SK-N-SH (cell line): Measurements from ENCODE around the gene ACACB. TPM values are rescaled to one million over a fixed set of nuclear protein-coding genes. Genes with fewer than 3 reads are reported as not detected.

ENCODE experiments used
- CTCF ChIA-PET: fragments of 300-600, 350-600 bp; formaldehyde crosslinking; extraction: SDS; loops from one replicate; lab custom pipeline; 2021; lab: Yijun Ruan, JAX
- POLR2A ChIA-PET: fragments of 350-600 bp; sonication (Branson Sonifier 250); formaldehyde crosslinking; extraction: SDS; loops from one replicate; lab custom pipeline; 2020; ENCODE audit warnings: antibody characterized with exemption, inconsistent platforms; lab: Yijun Ruan, JAX
- DNase-seq: peaks from one replicate; pipeline ENCODE4 v3.0.0; 2012
- H2AFZ ChIP-seq: fragments of 200-600 bp; sonication (generic); 2 replicates; pipeline ENCODE4 v1.8.1; 2016; ENCODE audit warnings: antibody characterized with exemption, mild to moderate bottlenecking, low read depth
- H3F3A ChIP-seq: fragments of 200-600 bp; sonication (generic); replicated peaks from 2 replicates; pipeline ENCODE3; 2016; ENCODE audit warnings: antibody characterized with exemption, mild to moderate bottlenecking; ENCODE audit not compliant: insufficient read depth
- H3K27ac ChIP-seq, 2 experiments: fragments of 200-500 bp in 1 of 2; fragments of 200-600 bp in 1 of 2; sonication (Bioruptor generic) in 1 of 2; sonication (generic), shearing (Covaris generic) in 1 of 2; 2 replicates each; pipeline versions ENCODE4 v1.5.1 to v1.6.1; 2014 to 2016; ENCODE audit warnings: low read depth in 2 of 2, inconsistent platforms in 1 of 2, low read length in 1 of 2, mild to moderate bottlenecking in 1 of 2, mixed read lengths in 1 of 2
- H3K27me3 ChIP-seq: fragments of 200-600 bp; sonication (generic), shearing (Covaris generic); 2 replicates; pipeline ENCODE4 v1.6.1; 2016; ENCODE audit warnings: mixed run types; ENCODE audit not compliant: insufficient read depth
- H3K36me3 ChIP-seq, 2 experiments: fragments of 200-500 bp in 1 of 2; fragments of 200-600 bp in 1 of 2; sonication (Bioruptor generic) in 1 of 2; sonication (generic) in 1 of 2; replicated peaks in 1 of 2; 2 replicates each; pipeline versions ENCODE3 to v1.5.1; 2014 to 2016; ENCODE audit warnings: low read length in 1 of 2, mild to moderate bottlenecking in 1 of 2; ENCODE audit not compliant: insufficient read depth in 2 of 2, control insufficient read depth in 1 of 2
- H3K4me1 ChIP-seq, 2 experiments: fragments of 200-500 bp in 1 of 2; fragments of 200-600 bp in 1 of 2; sonication (Bioruptor generic) in 1 of 2; sonication (generic), shearing (Covaris generic) in 1 of 2; 2 replicates each; pipeline versions ENCODE4 v1.5.1 to v1.6.1; 2014 to 2016; ENCODE audit warnings: low read depth in 1 of 2, low read length in 1 of 2, mixed run types in 1 of 2; ENCODE audit not compliant: insufficient read depth in 2 of 2, control insufficient read depth in 1 of 2
- H3K4me2 ChIP-seq: fragments of 200-600 bp; sonication (generic), shearing (Covaris generic); 2 replicates; pipeline ENCODE4 v1.6.1; 2017; ENCODE audit warnings: mixed run types
- H3K4me3 ChIP-seq, 2 experiments: fragments of 200-500 bp in 1 of 2; fragments of 200-600 bp in 1 of 2; sonication (Bioruptor generic) in 1 of 2; sonication (generic), shearing (Covaris generic) in 1 of 2; 2 replicates each; pipeline versions ENCODE4 v1.5.1 to v1.8.1; 2014 to 2016; ENCODE audit warnings: low read depth in 2 of 2, inconsistent platforms in 1 of 2, low read length in 1 of 2, mild to moderate bottlenecking in 1 of 2, mixed read lengths in 1 of 2, moderate library complexity in 1 of 2
- H3K79me2 ChIP-seq: fragments of 200-600 bp; sonication (generic); 2 replicates; pipeline ENCODE4 v1.8.1; 2017; ENCODE audit warnings: mild to moderate bottlenecking; ENCODE audit not compliant: insufficient read depth
- H3K9ac ChIP-seq: fragments of 200-600 bp; sonication (generic); 2 replicates; pipeline ENCODE4 v1.6.1; 2017; ENCODE audit warnings: mixed run types
- H3K9me2 ChIP-seq: fragments of 200-600 bp; sonication (generic); 2 replicates; pipeline ENCODE4 v1.6.1; 2017; ENCODE audit warnings: mixed run types
- H3K9me3 ChIP-seq: fragments of 200-600 bp; sonication (generic); 2 replicates; pipeline ENCODE4 v1.6.1; 2017; ENCODE audit warnings: mixed run types, mild to moderate bottlenecking, moderate library complexity
- H4K20me1 ChIP-seq: fragments of 200-600 bp; sonication (generic); 2 replicates; pipeline ENCODE4 v1.6.1; 2017; ENCODE audit warnings: mild to moderate bottlenecking, mixed run types; ENCODE audit not compliant: insufficient read depth
- CHD2 ChIP-seq: fragments of 150-350 bp; IDR thresholded peaks from 2 replicates; pipeline ENCODE4 v1.6.1; 2018; ENCODE audit warnings: low read length; ENCODE audit not compliant: partially characterized antibody
- ELF1 ChIP-seq: IDR thresholded peaks from 2 replicates; pipeline ENCODE4 v1.4.0; 2012
- EP300 ChIP-seq, 2 experiments: IDR thresholded peaks; 2 replicates each; pipeline versions ENCODE4 v1.4.0 to v1.6.1; 2012; ENCODE audit warnings: borderline replicate concordance in 1 of 2, low read depth in 1 of 2, low read length in 1 of 2
- FOSL2 ChIP-seq: IDR thresholded peaks from 2 replicates; pipeline ENCODE4 v1.4.0; 2012; ENCODE audit warnings: low read depth, mild to moderate bottlenecking, moderate library complexity, borderline replicate concordance
- FOXJ3 ChIP-seq: sonication (generic); formaldehyde crosslinking; IDR thresholded peaks from 2 replicates; pipeline ENCODE4 v1.5.1; 2020; ENCODE audit warnings: mild to moderate bottlenecking, missing genetic modification reagents
- GATA2 ChIP-seq: sonication (generic); formaldehyde crosslinking; IDR thresholded peaks from 2 replicates; pipeline ENCODE4 v1.5.0; 2020; ENCODE audit warnings: mild to moderate bottlenecking, missing genetic modification reagents
- JUND ChIP-seq: IDR thresholded peaks from 2 replicates; pipeline ENCODE4 v1.4.0; 2012
- MAX ChIP-seq: IDR thresholded peaks from 2 replicates; pipeline ENCODE4 v1.4.0; 2012; ENCODE audit warnings: low read depth
- MXI1 ChIP-seq: IDR thresholded peaks from 2 replicates; pipeline ENCODE4 v1.6.1; 2012; ENCODE audit warnings: mild to moderate bottlenecking, low read depth, low read length, improper control_type of control experiment
- NFIC ChIP-seq: IDR thresholded peaks from 2 replicates; pipeline ENCODE4 v1.4.0; 2012; ENCODE audit warnings: borderline replicate concordance
- TAF1 ChIP-seq: IDR thresholded peaks from 2 replicates; pipeline ENCODE4 v1.6.1; 2012; ENCODE audit warnings: low read depth, mild to moderate bottlenecking, low read length, moderate library complexity, borderline replicate concordance
- USF1 ChIP-seq: IDR thresholded peaks from 2 replicates; pipeline ENCODE4 v1.4.0; 2012; ENCODE audit warnings: low read depth, borderline replicate concordance
- YY1 ChIP-seq: IDR thresholded peaks from 2 replicates; pipeline ENCODE4 v1.4.0; 2012; ENCODE audit warnings: low read depth, mild to moderate bottlenecking
- WGBS: methylation state at CpG from one replicate; pipeline ENCODE4 v1.1.6; 2017; ENCODE audit warnings: low lambda C conversion rate; 5-methylcytosine and 5-hydroxymethylcytosine counted together
- polyA plus RNA-seq, 3 experiments: library from polyadenylated mRNA; depleted of rRNA; stranded (reverse); fragments of >200 nt; gene quantifications; 2 replicates each; pipeline ENCODE4 v1.2.3, GENCODE V29; 2012
- TF ChIP-seq, protein P1 (sequence below): IDR thresholded peaks from 2 replicates; pipeline ENCODE4 v1.6.1; 2012; ENCODE audit warnings: mild to moderate bottlenecking, low read depth, low read length, moderate library complexity
- TF ChIP-seq, protein P2 (sequence below): fragments of 150-350 bp; IDR thresholded peaks from 2 replicates; pipeline ENCODE4 v1.6.1; 2017; ENCODE audit warnings: antibody characterized with exemption, low read length, low read depth, borderline replicate concordance
- TF ChIP-seq, protein P3 (sequence below): fragments of 150-350 bp; IDR thresholded peaks from 2 replicates; pipeline ENCODE4 v1.6.1; 2016; ENCODE audit warnings: mild to moderate bottlenecking, low read depth, low read length
- TF ChIP-seq, protein P4 (sequence below): IDR thresholded peaks from 2 replicates; pipeline ENCODE4 v1.4.0; 2012; ENCODE audit warnings: low read depth, borderline replicate concordance

ACACB gene
- polyA plus RNA-seq, 1 of the 3 experiments (the other 2 are of a cell fraction) = 6.1 TPM

DNA sequence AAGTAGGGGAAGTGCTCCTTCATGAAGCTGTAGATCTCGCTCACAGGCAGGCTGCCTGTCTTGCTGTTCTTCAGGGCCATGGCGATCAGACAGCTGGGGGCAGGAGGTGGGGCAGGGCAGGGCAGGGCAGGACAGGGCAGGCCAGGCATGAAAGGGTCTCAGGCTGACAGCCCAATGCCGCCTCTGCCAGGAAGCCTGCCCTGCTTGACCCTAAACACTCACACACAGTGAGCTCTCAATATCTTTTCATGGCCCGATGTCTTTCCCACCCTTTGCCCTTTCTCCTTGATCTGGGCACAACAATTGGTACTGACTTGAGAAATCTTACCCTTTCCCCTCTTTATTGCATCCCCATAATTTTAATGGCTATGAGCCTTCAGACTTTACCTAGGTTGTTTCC is 170.3 kb downstream of the ACACB start:
- no peak for DNase-seq
- Histone ChIP-seq H3K4me2 (no peak overlapping the region), H4K20me1 (no peaks in the 10 kb centered on the region), H3F3A (no peaks in the 10 kb centered on the region), H3K79me2 (no peaks in the 10 kb centered on the region), H3K27ac (no peak overlapping the region), H3K4me1 (peaks cover 0 to 12% of the 10 kb centered on the region in 2 experiments; a peak in 1 of 4 replicates), H3K27me3 (no peaks in the 10 kb centered on the region), H3K36me3 (no peaks in the 10 kb centered on the region), H3K9ac (no peak overlapping the region), H3K9me2 (no peaks in the 10 kb centered on the region), H2AFZ (no peak overlapping the region), H3K9me3 (no peaks in the 10 kb centered on the region), H3K4me3 (no peak overlapping the region)
- WGBS = 59% methylated on average over 3 of the region's 4 CpGs
- ChIA-PET CTCF (interaction anchor here (0.8 to 1.0 kb wide), 2 partner anchors 22 to 39 kb away, joined by 3 read pairs; no protein-coding TSS in a partner anchor), POLR2A (no interaction called here)
- TF ChIP-seq MXI1 (no peak), TAF1 (no peak), FOSL2 (no peak), MAX (no peak), FOXJ3 (CRISPR knock-in tag) (no peak), USF1 (no peak), GATA2 (CRISPR knock-in tag) (no peak), CHD2 (no peak), ELF1 (no peak), JUND (no peak), YY1 (no peak), EP300 (IDR thresholded peaks at IDR 0.05; ENCODE audit: borderline replicate concordance in 1 of 2, low read depth in 1 of 2, low read length in 1 of 2) (no peak), NFIC (no peak)
- TF ChIP-seq, protein P1, sequence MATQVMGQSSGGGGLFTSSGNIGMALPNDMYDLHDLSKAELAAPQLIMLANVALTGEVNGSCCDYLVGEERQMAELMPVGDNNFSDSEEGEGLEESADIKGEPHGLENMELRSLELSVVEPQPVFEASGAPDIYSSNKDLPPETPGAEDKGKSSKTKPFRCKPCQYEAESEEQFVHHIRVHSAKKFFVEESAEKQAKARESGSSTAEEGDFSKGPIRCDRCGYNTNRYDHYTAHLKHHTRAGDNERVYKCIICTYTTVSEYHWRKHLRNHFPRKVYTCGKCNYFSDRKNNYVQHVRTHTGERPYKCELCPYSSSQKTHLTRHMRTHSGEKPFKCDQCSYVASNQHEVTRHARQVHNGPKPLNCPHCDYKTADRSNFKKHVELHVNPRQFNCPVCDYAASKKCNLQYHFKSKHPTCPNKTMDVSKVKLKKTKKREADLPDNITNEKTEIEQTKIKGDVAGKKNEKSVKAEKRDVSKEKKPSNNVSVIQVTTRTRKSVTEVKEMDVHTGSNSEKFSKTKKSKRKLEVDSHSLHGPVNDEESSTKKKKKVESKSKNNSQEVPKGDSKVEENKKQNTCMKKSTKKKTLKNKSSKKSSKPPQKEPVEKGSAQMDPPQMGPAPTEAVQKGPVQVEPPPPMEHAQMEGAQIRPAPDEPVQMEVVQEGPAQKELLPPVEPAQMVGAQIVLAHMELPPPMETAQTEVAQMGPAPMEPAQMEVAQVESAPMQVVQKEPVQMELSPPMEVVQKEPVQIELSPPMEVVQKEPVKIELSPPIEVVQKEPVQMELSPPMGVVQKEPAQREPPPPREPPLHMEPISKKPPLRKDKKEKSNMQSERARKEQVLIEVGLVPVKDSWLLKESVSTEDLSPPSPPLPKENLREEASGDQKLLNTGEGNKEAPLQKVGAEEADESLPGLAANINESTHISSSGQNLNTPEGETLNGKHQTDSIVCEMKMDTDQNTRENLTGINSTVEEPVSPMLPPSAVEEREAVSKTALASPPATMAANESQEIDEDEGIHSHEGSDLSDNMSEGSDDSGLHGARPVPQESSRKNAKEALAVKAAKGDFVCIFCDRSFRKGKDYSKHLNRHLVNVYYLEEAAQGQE = no peak

GRCh38 chr12:109287181-109287580 is 170.8 kb downstream of the ACACB start:
- H3K4me3 ChIP-seq = no peak overlapping the region
- H3K27me3 ChIP-seq = no peaks in the 10 kb centered on the region
- no peaks in the 10 kb centered on the region for H3K9me2 ChIP-seq
- WGBS = 63% methylated on average over 7 of the region's 7 CpGs
- H3K4me1 ChIP-seq = peaks cover 0 to 17% of the 10 kb centered on the region in 2 experiments; a peak in 1 of 4 replicates
- no peak overlapping the region for H3K9ac ChIP-seq
- no peaks in the 10 kb centered on the region for H3K36me3 ChIP-seq
- no peak for DNase-seq
- no peaks in the 10 kb centered on the region for H3K79me2 ChIP-seq
- no peak overlapping the region for H3K4me2 ChIP-seq
- H4K20me1 ChIP-seq = no peaks in the 10 kb centered on the region
- no peaks in the 10 kb centered on the region for H3F3A ChIP-seq
- ChIA-PET POLR2A (no interaction called here), CTCF (no interaction called here)
- H3K27ac ChIP-seq = no peak overlapping the region
- TF ChIP-seq TAF1 (no peak), NFIC (no peak)
- TF ChIP-seq, protein P2, sequence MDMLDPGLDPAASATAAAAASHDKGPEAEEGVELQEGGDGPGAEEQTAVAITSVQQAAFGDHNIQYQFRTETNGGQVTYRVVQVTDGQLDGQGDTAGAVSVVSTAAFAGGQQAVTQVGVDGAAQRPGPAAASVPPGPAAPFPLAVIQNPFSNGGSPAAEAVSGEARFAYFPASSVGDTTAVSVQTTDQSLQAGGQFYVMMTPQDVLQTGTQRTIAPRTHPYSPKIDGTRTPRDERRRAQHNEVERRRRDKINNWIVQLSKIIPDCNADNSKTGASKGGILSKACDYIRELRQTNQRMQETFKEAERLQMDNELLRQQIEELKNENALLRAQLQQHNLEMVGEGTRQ = no peak
- TF ChIP-seq, protein P3, sequence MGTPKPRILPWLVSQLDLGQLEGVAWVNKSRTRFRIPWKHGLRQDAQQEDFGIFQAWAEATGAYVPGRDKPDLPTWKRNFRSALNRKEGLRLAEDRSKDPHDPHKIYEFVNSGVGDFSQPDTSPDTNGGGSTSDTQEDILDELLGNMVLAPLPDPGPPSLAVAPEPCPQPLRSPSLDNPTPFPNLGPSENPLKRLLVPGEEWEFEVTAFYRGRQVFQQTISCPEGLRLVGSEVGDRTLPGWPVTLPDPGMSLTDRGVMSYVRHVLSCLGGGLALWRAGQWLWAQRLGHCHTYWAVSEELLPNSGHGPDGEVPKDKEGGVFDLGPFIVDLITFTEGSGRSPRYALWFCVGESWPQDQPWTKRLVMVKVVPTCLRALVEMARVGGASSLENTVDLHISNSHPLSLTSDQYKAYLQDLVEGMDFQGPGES = no peak
- TF ChIP-seq, protein P4, sequence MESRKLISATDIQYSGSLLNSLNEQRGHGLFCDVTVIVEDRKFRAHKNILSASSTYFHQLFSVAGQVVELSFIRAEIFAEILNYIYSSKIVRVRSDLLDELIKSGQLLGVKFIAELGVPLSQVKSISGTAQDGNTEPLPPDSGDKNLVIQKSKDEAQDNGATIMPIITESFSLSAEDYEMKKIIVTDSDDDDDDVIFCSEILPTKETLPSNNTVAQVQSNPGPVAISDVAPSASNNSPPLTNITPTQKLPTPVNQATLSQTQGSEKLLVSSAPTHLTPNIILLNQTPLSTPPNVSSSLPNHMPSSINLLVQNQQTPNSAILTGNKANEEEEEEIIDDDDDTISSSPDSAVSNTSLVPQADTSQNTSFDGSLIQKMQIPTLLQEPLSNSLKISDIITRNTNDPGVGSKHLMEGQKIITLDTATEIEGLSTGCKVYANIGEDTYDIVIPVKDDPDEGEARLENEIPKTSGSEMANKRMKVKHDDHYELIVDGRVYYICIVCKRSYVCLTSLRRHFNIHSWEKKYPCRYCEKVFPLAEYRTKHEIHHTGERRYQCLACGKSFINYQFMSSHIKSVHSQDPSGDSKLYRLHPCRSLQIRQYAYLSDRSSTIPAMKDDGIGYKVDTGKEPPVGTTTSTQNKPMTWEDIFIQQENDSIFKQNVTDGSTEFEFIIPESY = no peak
- no peaks in the 10 kb centered on the region for H3K9me3 ChIP-seq
- H2AFZ ChIP-seq = no peak overlapping the region
